Left lung (tissue), 10 donors: ENCODE results near the gene ULK4. TPM values are rescaled to one million over a fixed set of nuclear protein-coding genes. Genes with fewer than 3 reads are reported as not detected.
"Not testable (repeated sequence)": the region's sequence is repeated elsewhere in the genome, so short reads cannot be mapped to it uniquely, and the experiment has no call there.

Experiments used
- ATAC-seq: fragments of 200-7000 bp; cut with Tn5 transposase; one replicate; pipeline ENCODE4 v1.9.1; 2020; ENCODE audit warnings: moderate library complexity
- DNase-seq, 4 donors: peaks; one replicate each; pipeline ENCODE4 v3.0.0-alpha.2; 2013 to 2020
- H3K27ac ChIP-seq, 2 donors: fragments of 200-600 bp; sonication (generic) in 1 of 2; one replicate each; pipeline versions ENCODE4 v1.5.0 to v1.8.0; 2020 to 2021
- H3K27me3 ChIP-seq, 2 donors: fragments of 200-600 bp; sonication (generic) in 1 of 2; one replicate each; pipeline versions ENCODE4 v1.5.0 to v1.8.0; 2020 to 2021
- H3K36me3 ChIP-seq, 2 donors: fragments of 200-600 bp; sonication (generic) in 1 of 2; one replicate each; pipeline versions ENCODE4 v1.5.0 to v1.8.0; 2020 to 2021
- H3K4me1 ChIP-seq, 2 donors: fragments of 200-600 bp; one replicate each; pipeline ENCODE4 v1.8.0; 2021
- H3K4me3 ChIP-seq, 2 donors: fragments of 200-600 bp; sonication (generic) in 1 of 2; one replicate each; pipeline versions ENCODE4 v1.5.0 to v1.8.0; 2020 to 2021; ENCODE audit warnings: mild to moderate bottlenecking in 1 of 2
- H3K9me3 ChIP-seq, 2 donors: fragments of 200-600 bp; sonication (generic) in 1 of 2; one replicate each; pipeline versions ENCODE4 v1.5.0 to v1.8.0; 2020 to 2021
- CTCF ChIP-seq, 2 donors: fragments of 200-600 bp; sonication (generic) in 1 of 2; IDR thresholded peaks; one replicate each; pipeline versions ENCODE4 v1.5.0 to v1.8.0; 2021; ENCODE audit warnings: antibody characterized with exemption in 2 of 2
- intact Hi-C, 2 donors: fragments of 100-400 bp; cut with DNase I; formaldehyde crosslinking; loops; one replicate each; pipeline versions ENCODE4 v1.11.2 to v1.14.2; 2022
- polyA plus RNA-seq, 6 donors: library from polyadenylated mRNA; unstranded; fragments of 120-200 nt; gene quantifications; one replicate each; pipeline ENCODE4 v1.2.1, GENCODE V29; 2013; ENCODE audit not compliant: insufficient read length in 6 of 6
- total RNA-seq, 2 donors: library from RNA; stranded (reverse); fragmentation: NEBNext Ultra II Directional; extraction: Animal tissue kit (Norgen Biotek cat#: 25700); gene quantifications; one replicate each; pipeline ENCODE4 v1.2.1, GENCODE V29; 2021
- donor health status: DM: no; HTN: yes; CAD: no.
- donor health status: DM: no; HTN: no; CAD: no.

ULK4 gene
- total and polyA plus RNA-seq, 8 donors = 3.9 to 12.1 (median 5.6) TPM

GRCh38 chr3:41768363-41768762 is 193.5 kb downstream of the ULK4 start:
- Histone ChIP-seq H3K36me3 (no peaks in the 10 kb centered on the region), H3K27me3 (no peaks in the 10 kb centered on the region), H3K9me3 (no peaks in the 10 kb centered on the region), H3K4me1 (no peaks in the 10 kb centered on the region), H3K4me3 (no peak overlapping the region), H3K27ac (no peak overlapping the region)
- no peak for ATAC-seq
- no peak for TF ChIP-seq CTCF (IDR thresholded peaks at IDR 0.05)
- DNase-seq = no peak
- intact Hi-C loops = no loop called here

- H3K27me3 ChIP-seq, DNase-seq, H3K4me3 ChIP-seq, intact Hi-C loops, H3K36me3 ChIP-seq, H3K9me3 ChIP-seq, H3K4me1 ChIP-seq, ATAC-seq, H3K27ac ChIP-seq: not testable (repeated sequence)
Measured at GRCh38 chr3:41762867-41763266, 199.0 kb downstream of the ULK4 start.

- DNase-seq = no peak
- no peak for TF ChIP-seq CTCF (IDR thresholded peaks at IDR 0.05)
- Histone ChIP-seq H3K36me3 (no peaks in the 10 kb centered on the region), H3K27me3 (no peaks in the 10 kb centered on the region), H3K4me3 (no peak overlapping the region), H3K4me1 (no peaks in the 10 kb centered on the region), H3K9me3 (no peaks in the 10 kb centered on the region), H3K27ac (no peak overlapping the region)
- intact Hi-C loops = no loop called here
- ATAC-seq = no peak
Measured at GRCh38 chr3:41753651-41754050, 208.3 kb downstream of the ULK4 start.

GRCh38 chr3:41751597-41751996 is 210.3 kb downstream of the ULK4 start:
- intact Hi-C loops = no loop called here
- Histone ChIP-seq H3K36me3 (no peaks in the 10 kb centered on the region), H3K4me1 (no peaks in the 10 kb centered on the region), H3K27me3 (no peaks in the 10 kb centered on the region), H3K4me3 (no peak overlapping the region), H3K27ac (no peak overlapping the region), H3K9me3 (no peaks in the 10 kb centered on the region)
- no peak for ATAC-seq
- DNase-seq = no peak
- TF ChIP-seq CTCF (IDR thresholded peaks at IDR 0.05) = no peak

GRCh38 chr3:41749988-41750387 is 211.9 kb downstream of the ULK4 start:
- DNase-seq (no peak), ATAC-seq (no peak)
- intact Hi-C loops = no loop called here
- H3K36me3 ChIP-seq = no peaks in the 10 kb centered on the region
- H3K4me1 ChIP-seq = no peaks in the 10 kb centered on the region
- no peak overlapping the region for H3K4me3 ChIP-seq
- no peaks in the 10 kb centered on the region for H3K9me3 ChIP-seq
- H3K27ac ChIP-seq = no peak overlapping the region
- TF ChIP-seq CTCF (IDR thresholded peaks at IDR 0.05) = no peak
- H3K27me3 ChIP-seq = no peaks in the 10 kb centered on the region

GRCh38 chr3:41746215-41746614 is 215.7 kb downstream of the ULK4 start:
- Histone ChIP-seq H3K36me3 (no peaks in the 10 kb centered on the region), H3K4me3 (no peak overlapping the region), H3K9me3 (no peaks in the 10 kb centered on the region), H3K4me1 (no peaks in the 10 kb centered on the region), H3K27ac (no peak overlapping the region), H3K27me3 (no peaks in the 10 kb centered on the region)
- no peak for DNase-seq
- no peak for ATAC-seq
- TF ChIP-seq CTCF (IDR thresholded peaks at IDR 0.05) = no peak
- intact Hi-C loops = no loop called here
